ENCODE data around the gene CDC42EP4.
"Not testable (repeated sequence)": the region's sequence is repeated elsewhere in the genome, so short reads cannot be mapped to it uniquely, and the experiment has no call there.

Gene CDC42EP4

GRCh38 chr17:73336408-73337329, 24.9 kb upstream of the CDC42EP4 start:
- H3K27ac ChIP-seq: no peak overlapping the region
- TF ChIP-seq CTCF (conservative IDR thresholded peaks at IDR 0.05) (no peak), ZFX (IDR thresholded peaks at IDR 0.05) (no peak)

- TF ChIP-seq CTCF (conservative IDR thresholded peaks at IDR 0.05) (no peak), ZFX (IDR thresholded peaks at IDR 0.05) (no peak)
- no peak overlapping the region for H3K27ac ChIP-seq
Observed at GRCh38 chr17:73335591-73336407, 24.0 kb upstream of the CDC42EP4 start.

GRCh38 chr17:73334771-73335513, 23.1 kb upstream of the CDC42EP4 start:
- no peak for TF ChIP-seq CTCF (conservative IDR thresholded peaks at IDR 0.05)
- TF ChIP-seq ZFX (IDR thresholded peaks at IDR 0.05): no peak

DNA sequence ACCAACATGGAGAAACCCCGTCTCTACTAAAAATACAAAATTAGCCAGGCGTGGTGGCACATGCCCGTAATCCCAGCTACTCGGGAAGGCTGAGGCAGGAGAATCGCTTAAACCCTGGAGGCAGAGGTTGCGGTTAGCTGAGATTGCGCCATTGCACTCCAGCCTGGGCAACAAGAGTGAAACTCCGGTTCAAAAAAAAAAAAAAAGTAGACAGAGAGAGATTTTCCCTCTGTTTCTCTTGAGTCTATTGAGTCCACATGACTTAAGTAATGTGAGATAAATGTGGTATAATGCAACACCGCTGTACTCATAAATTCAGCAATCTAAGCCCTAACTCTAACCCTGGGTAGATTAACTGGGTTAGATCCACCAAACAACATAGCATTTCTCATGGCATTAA, 21.6 kb upstream of the CDC42EP4 start:
- H3K27ac ChIP-seq: not testable (repeated sequence)

More at GRCh38 chr17:73334771-73335513, 23.1 kb upstream of the CDC42EP4 start:
- no peak overlapping the region for H3K27ac ChIP-seq

GRCh38 chr17:73331060-73331459, 19.3 kb upstream of the CDC42EP4 start:
- no peak overlapping the region for H3K27ac ChIP-seq
- no peak for TF ChIP-seq CTCF (conservative IDR thresholded peaks at IDR 0.05)
- TF ChIP-seq ZFX (IDR thresholded peaks at IDR 0.05): no peak

DNA sequence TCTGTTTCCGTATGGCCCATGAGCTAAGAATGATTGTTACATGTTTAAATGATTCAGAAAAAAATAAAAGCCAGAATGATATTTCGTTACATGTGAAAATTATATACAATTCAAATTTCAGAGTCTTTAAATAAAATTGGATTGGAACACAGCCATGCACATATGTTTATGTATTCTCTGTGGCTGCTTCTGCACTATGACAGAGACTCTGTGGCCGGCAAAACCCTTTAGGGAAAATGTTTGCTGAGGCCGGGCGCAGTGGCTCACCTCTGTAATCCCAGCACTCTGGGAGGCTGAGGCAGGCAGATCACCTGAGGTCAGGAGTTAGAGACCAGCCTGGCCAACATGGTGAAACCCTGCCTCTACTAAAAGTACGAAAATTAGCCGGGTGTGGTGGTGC, 15.9 kb upstream of the CDC42EP4 start:
- H3K27ac ChIP-seq: no peak overlapping the region
- no peak for TF ChIP-seq ZFX (IDR thresholded peaks at IDR 0.05)
- TF ChIP-seq CTCF (conservative IDR thresholded peaks at IDR 0.05): no peak

DNA sequence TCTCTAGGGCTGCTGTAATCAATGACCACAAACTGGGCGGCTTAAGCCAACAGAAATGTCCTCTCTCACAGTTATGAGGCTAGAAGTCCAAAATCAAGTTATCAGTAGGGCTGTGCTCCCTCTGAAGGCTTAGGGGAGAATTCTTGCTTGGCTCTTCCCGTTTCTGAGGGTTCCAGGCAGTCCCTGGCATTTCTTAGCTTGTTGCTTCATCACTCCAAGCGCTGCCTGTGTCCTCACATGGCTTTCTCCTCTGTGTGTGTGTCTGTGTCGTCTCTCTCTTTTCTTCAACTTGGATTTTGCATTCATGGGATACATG, 13.7 kb upstream of the CDC42EP4 start:
- H3K27ac ChIP-seq: no peak overlapping the region
- no peak for TF ChIP-seq CTCF (conservative IDR thresholded peaks at IDR 0.05)
- no peak for TF ChIP-seq ZFX (IDR thresholded peaks at IDR 0.05)
